ENCODE measurements around the gene ITGB8. TPM values are rescaled to one million over a fixed set of nuclear protein-coding genes. Genes with fewer than 3 reads are reported as not detected.
A peak's percentile ranks its signal among the peaks of the same experiment; 100 is the strongest.

ITGB8 gene
- total RNA-seq, 1 experiment from 2014 or later: 183 TPM

DNA sequence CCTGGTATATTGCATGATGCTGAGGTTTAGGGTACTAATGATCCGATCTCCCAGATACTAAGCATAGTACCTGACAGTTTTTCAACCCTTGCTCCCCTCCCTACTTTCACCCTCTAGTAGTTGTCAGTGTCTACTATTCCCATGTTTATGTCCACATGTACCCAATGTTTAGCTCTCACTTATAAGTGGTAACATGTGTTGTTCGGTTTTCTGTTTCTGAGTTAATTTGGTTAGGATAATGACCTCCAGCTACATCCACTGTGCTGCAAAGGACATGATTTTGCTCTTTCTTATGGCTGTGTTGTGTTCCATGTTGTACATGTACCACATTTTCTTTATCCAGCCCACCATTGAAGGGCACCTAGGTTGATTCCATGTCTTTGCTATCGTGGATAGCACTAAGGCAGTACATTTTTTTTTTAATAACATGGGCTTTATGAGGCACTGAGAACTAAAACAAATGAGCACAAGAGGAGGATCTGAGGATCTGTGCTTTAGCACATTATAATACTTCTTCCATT is 28.1 kb downstream of the ITGB8 start:
- H3K9me3 Mint-ChIP-seq (ENCODE audit: low read depth, unreplicated experiment): no peaks in the 10 kb centered on the region
- intact Hi-C loops (cut with micrococcal nuclease; ENCODE audit: unreplicated experiment): no loop called here
- TF ChIP-seq, protein P1, sequence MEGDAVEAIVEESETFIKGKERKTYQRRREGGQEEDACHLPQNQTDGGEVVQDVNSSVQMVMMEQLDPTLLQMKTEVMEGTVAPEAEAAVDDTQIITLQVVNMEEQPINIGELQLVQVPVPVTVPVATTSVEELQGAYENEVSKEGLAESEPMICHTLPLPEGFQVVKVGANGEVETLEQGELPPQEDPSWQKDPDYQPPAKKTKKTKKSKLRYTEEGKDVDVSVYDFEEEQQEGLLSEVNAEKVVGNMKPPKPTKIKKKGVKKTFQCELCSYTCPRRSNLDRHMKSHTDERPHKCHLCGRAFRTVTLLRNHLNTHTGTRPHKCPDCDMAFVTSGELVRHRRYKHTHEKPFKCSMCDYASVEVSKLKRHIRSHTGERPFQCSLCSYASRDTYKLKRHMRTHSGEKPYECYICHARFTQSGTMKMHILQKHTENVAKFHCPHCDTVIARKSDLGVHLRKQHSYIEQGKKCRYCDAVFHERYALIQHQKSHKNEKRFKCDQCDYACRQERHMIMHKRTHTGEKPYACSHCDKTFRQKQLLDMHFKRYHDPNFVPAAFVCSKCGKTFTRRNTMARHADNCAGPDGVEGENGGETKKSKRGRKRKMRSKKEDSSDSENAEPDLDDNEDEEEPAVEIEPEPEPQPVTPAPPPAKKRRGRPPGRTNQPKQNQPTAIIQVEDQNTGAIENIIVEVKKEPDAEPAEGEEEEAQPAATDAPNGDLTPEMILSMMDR (IDR thresholded peaks at IDR 0.05; ENCODE audit: unreplicated experiment): no peak
- no TSS peak for BruUV-seq (replicated peaks)
- peaks cover 69% of the 10 kb centered on the region for H3K36me3 Mint-ChIP-seq (ENCODE audit: insufficient read depth, unreplicated experiment)
- DNase-seq: no peak
- H3K27me3 Mint-ChIP-seq (ENCODE audit: unreplicated experiment): no peaks in the 10 kb centered on the region
- peak overlapping the region; percentile 25 for H3K27ac Mint-ChIP-seq (ENCODE audit: unreplicated experiment)
- CTCF ChIA-PET: interaction anchor here (0.6 kb wide), 1 partner anchor 116 kb away, joined by 3 read pairs; no protein-coding TSS in a partner anchor
- H3K4me3 Mint-ChIP-seq (ENCODE audit: low read depth, unreplicated experiment): no peak overlapping the region
- peaks cover 68% of the 10 kb centered on the region for H3K4me1 Mint-ChIP-seq (ENCODE audit: low read depth, unreplicated experiment)

DNA sequence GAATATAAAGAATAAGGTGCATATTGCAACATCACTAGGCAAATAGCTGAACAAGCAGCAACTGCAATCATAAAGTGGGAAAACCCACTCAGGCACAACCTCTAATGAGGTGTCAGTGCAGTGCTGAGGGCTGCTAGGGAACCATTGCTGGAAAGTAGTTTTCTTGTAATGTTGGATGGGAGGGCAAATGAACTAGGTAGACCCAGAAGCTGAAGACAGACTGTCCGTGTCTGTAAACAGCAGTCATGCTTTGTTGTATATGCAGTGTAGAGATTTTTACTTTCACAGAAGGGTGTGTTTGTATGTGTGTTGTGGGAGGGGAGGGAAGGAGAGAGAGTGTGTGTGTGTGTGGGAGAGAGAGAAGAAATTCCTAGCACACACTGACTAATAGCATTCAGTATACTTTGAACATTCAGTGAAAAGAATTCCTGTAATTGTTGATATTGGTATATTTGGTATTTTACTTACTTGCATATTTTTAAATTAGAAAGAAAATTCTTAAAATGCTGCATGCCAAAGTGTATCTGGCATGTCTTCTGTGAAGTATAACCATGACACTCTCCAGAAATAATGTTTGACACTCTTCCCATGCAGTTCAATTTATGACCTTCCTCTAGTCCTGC is 28.8 kb downstream of the ITGB8 start:
- TF ChIP-seq, protein P1 (IDR thresholded peaks at IDR 0.05; ENCODE audit: unreplicated experiment): no peak
- H3K4me3 Mint-ChIP-seq (ENCODE audit: low read depth, unreplicated experiment): no peak overlapping the region
- intact Hi-C loops (cut with micrococcal nuclease; ENCODE audit: unreplicated experiment): no loop called here
- CTCF ChIA-PET: interaction anchor here (0.6 kb wide), 1 partner anchor 117 kb away, joined by 3 read pairs; no protein-coding TSS in a partner anchor
- DNase-seq: no peak
- H3K27ac Mint-ChIP-seq (ENCODE audit: unreplicated experiment): peak overlapping the region; percentile 4
- no TSS peak for BruUV-seq (replicated peaks)
- no peaks in the 10 kb centered on the region for H3K9me3 Mint-ChIP-seq (ENCODE audit: low read depth, unreplicated experiment)
- H3K4me1 Mint-ChIP-seq (ENCODE audit: low read depth, unreplicated experiment): peaks cover 66% of the 10 kb centered on the region
- H3K36me3 Mint-ChIP-seq (ENCODE audit: insufficient read depth, unreplicated experiment): peaks cover 73% of the 10 kb centered on the region
- H3K27me3 Mint-ChIP-seq (ENCODE audit: unreplicated experiment): no peaks in the 10 kb centered on the region

DNA sequence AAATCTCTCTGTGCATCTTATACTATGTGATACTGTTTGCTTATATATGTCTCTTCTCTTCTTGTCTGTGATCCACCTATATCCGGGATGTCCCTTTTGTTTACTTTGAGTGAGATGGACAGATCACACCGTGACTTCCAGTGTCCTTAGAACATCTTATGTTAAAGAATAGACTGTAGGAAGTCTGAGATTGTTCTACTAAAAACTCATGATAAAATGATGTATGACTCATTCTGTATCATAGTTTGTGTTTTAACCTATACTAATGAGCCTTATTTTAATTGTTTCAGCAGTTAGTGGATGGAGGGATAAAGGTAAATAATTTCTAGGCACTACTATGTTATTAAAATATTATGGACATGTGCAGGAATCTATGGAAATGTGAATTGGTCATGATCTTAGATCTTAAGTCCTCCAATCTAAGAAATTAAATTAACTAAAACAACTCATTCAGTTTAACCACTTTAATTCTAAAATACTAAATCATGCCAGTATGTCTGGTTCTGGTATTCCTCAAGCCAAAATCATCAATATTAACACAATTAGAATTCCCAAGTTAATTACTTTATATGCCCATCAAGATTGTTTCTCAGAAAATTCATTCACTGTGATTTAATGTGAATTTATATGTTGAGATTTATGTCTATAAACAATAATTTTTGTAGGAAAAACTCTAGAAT is 32.0 kb downstream of the ITGB8 start:
- H3K9me3 Mint-ChIP-seq (ENCODE audit: low read depth, unreplicated experiment): no peaks in the 10 kb centered on the region
- CTCF ChIA-PET: no interaction called here
- H3K4me3 Mint-ChIP-seq (ENCODE audit: low read depth, unreplicated experiment): no peak overlapping the region
- no peaks in the 10 kb centered on the region for H3K27me3 Mint-ChIP-seq (ENCODE audit: unreplicated experiment)
- H3K27ac Mint-ChIP-seq (ENCODE audit: unreplicated experiment): peak overlapping the region; percentile 20
- peaks cover 47% of the 10 kb centered on the region for H3K4me1 Mint-ChIP-seq (ENCODE audit: low read depth, unreplicated experiment)
- no peak for DNase-seq
- BruUV-seq (replicated peaks): no TSS peak
- intact Hi-C loops (cut with micrococcal nuclease; ENCODE audit: unreplicated experiment): no loop called here
- peaks cover 66% of the 10 kb centered on the region for H3K36me3 Mint-ChIP-seq (ENCODE audit: insufficient read depth, unreplicated experiment)
- TF ChIP-seq, protein P1 (IDR thresholded peaks at IDR 0.05; ENCODE audit: unreplicated experiment): no peak

DNA sequence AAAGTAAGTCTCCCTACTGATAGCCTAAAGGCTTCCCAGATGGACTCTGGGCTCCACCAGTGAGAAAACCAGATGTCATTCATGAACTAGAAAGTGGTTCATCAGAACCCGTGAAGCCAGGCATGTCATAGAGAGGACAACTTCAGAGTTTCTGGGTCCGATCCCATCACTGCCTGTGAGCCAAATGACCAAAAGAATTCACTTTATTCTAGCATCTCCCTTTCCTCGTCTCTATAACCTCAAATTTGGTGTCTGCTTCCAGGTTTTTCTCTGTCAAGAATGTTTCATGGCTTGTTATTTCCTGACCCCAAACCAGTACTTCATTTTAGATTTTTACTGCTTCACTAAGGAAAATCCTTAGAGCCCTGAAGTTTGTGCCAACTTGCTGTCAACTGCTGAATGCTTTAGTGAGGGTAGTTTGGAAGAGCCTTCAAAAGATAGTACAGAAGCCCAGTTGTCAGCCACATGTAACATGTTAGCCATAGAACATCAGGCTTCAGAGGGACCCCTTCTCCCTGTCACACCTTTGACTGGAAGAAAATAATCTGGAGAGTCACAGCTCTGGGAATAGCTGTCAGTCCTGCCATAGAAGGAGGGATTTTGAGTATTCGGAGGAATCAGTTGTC is 34.0 kb downstream of the ITGB8 start:
- CTCF ChIA-PET: no interaction called here
- H3K36me3 Mint-ChIP-seq (ENCODE audit: insufficient read depth, unreplicated experiment): peaks cover 61% of the 10 kb centered on the region
- H3K4me3 Mint-ChIP-seq (ENCODE audit: low read depth, unreplicated experiment): no peak overlapping the region
- no peaks in the 10 kb centered on the region for H3K9me3 Mint-ChIP-seq (ENCODE audit: low read depth, unreplicated experiment)
- TF ChIP-seq, protein P1 (IDR thresholded peaks at IDR 0.05; ENCODE audit: unreplicated experiment): no peak
- no peak overlapping the region for H3K27ac Mint-ChIP-seq (ENCODE audit: unreplicated experiment)
- no peak for DNase-seq
- peaks cover 30% of the 10 kb centered on the region for H3K4me1 Mint-ChIP-seq (ENCODE audit: low read depth, unreplicated experiment)
- no TSS peak for BruUV-seq (replicated peaks)
- intact Hi-C loops (cut with micrococcal nuclease; ENCODE audit: unreplicated experiment): no loop called here
- H3K27me3 Mint-ChIP-seq (ENCODE audit: unreplicated experiment): no peaks in the 10 kb centered on the region
